HEK293 (cell line): ENCODE data around the gene INCA1.

Experiments used
- CTCF ChIA-PET: fragments of 350-600 bp; formaldehyde crosslinking; extraction: SDS; loops from one replicate; lab custom pipeline; 2021; ENCODE audit warnings: antibody characterized with exemption; lab: Yijun Ruan, JAX
- POLR2A ChIA-PET: fragments of 300-600 bp; formaldehyde crosslinking; extraction: SDS; loops from one replicate; lab custom pipeline; 2020; ENCODE audit warnings: antibody characterized with exemption, inconsistent platforms; lab: Yijun Ruan, JAX
- H3K27ac ChIP-seq: fragments of 200-500 bp; sonication (Bioruptor generic); 2 replicates; pipeline ENCODE4 v1.5.1; 2014; ENCODE audit warnings: low read depth, low read length, control low read depth, inconsistent platforms; ENCODE audit errors: extremely low read depth
- H3K36me3 ChIP-seq, 2 experiments: fragments of 200-500 bp in 1 of 2; sonication (Bioruptor generic) in 1 of 2; 1 replicate in 1 of 2; 2 replicates in 1 of 2; pipeline ENCODE4 v1.5.1; 2014 to 2017; ENCODE audit warnings: inconsistent platforms in 2 of 2, low read length in 2 of 2; ENCODE audit not compliant: control insufficient read depth in 2 of 2, insufficient read depth in 1 of 2
- H3K4me1 ChIP-seq: fragments of 200-500 bp; sonication (Bioruptor generic); 2 replicates; pipeline ENCODE4 v1.5.1; 2014; ENCODE audit warnings: mild to moderate bottlenecking, low read length, inconsistent platforms; ENCODE audit not compliant: control insufficient read depth, insufficient read depth
- H3K4me3 ChIP-seq: 2 replicates; pipeline ENCODE4 v1.5.1; 2011; ENCODE audit warnings: low read depth, mild to moderate bottlenecking, control low read depth, low read length, moderate library complexity
- H3K9me3 ChIP-seq: fragments of 200-500 bp; sonication (Bioruptor generic); 2 replicates; pipeline ENCODE4 v1.5.1; 2014; ENCODE audit warnings: low read depth, low read length, inconsistent platforms; ENCODE audit not compliant: control insufficient read depth, insufficient read depth
- EGR2 ChIP-seq: fragments of 450-650 bp; formaldehyde crosslinking; IDR thresholded peaks from 2 replicates; pipeline ENCODE4 v1.5.1; 2016; ENCODE audit warnings: low read depth, missing biosample characterization, missing genetic modification characterization
- KLF7 ChIP-seq: fragments of 450-650 bp; formaldehyde crosslinking; IDR thresholded peaks from 2 replicates; pipeline ENCODE4 v1.5.1; 2016; ENCODE audit warnings: missing biosample characterization, missing genetic modification characterization, borderline replicate concordance
- KLF9 ChIP-seq: fragments of 450-650 bp; formaldehyde crosslinking; IDR thresholded peaks from 2 replicates; pipeline ENCODE4 v1.5.1; 2016; ENCODE audit warnings: missing biosample characterization, missing genetic modification characterization, low read depth
- SP7 ChIP-seq: fragments of 450-650 bp; formaldehyde crosslinking; IDR thresholded peaks from 2 replicates; pipeline ENCODE4 v1.5.1; 2016; ENCODE audit warnings: missing biosample characterization, missing genetic modification characterization
- WT1 ChIP-seq: fragments of 450-650 bp; formaldehyde crosslinking; IDR thresholded peaks from 2 replicates; pipeline ENCODE4 v1.5.1; 2016; ENCODE audit warnings: missing biosample characterization, missing genetic modification characterization
- ZNF112 ChIP-seq: fragments of 450-650 bp; formaldehyde crosslinking; IDR thresholded peaks from 2 replicates; pipeline ENCODE4 v1.5.0; 2017; ENCODE audit warnings: missing biosample characterization, missing genetic modification characterization
- ZNF138 ChIP-seq: fragments of 450-650 bp; formaldehyde crosslinking; IDR thresholded peaks from 2 replicates; pipeline ENCODE4 v1.5.1; 2016; ENCODE audit warnings: missing biosample characterization, missing genetic modification characterization, borderline replicate concordance
- ZNF155 ChIP-seq: fragments of 450-650 bp; formaldehyde crosslinking; IDR thresholded peaks from 2 replicates; pipeline ENCODE4 v1.5.1; 2016; ENCODE audit warnings: missing biosample characterization, missing genetic modification characterization
- ZNF175 ChIP-seq: fragments of 450-650 bp; formaldehyde crosslinking; IDR thresholded peaks from 2 replicates; pipeline ENCODE4 v1.5.1; 2016; ENCODE audit warnings: missing biosample characterization, missing genetic modification characterization
- ZNF433 ChIP-seq: fragments of 450-650 bp; formaldehyde crosslinking; IDR thresholded peaks from 2 replicates; pipeline ENCODE4 v1.5.1; 2016; ENCODE audit warnings: missing biosample characterization, missing genetic modification characterization, low read depth
- ZNF529 ChIP-seq: fragments of 450-650 bp; formaldehyde crosslinking; IDR thresholded peaks from 2 replicates; pipeline ENCODE4 v1.5.1; 2017; ENCODE audit warnings: missing genetic modification characterization, missing biosample characterization; ENCODE audit not compliant: insufficient replicate concordance
- ZNF549 ChIP-seq: fragments of 450-650 bp; IDR thresholded peaks from 2 replicates; pipeline ENCODE4 v1.5.1; 2018; ENCODE audit warnings: missing biosample characterization, missing genetic modification characterization, mild to moderate bottlenecking, inconsistent platforms, moderate library complexity
- ZNF596 ChIP-seq: fragments of 450-650 bp; IDR thresholded peaks from 2 replicates; pipeline ENCODE4 v1.5.0; 2018; ENCODE audit warnings: missing biosample characterization, mild to moderate bottlenecking, missing genetic modification characterization, moderate library complexity
- ZNF621 ChIP-seq: fragments of 450-650 bp; formaldehyde crosslinking; IDR thresholded peaks from 2 replicates; pipeline ENCODE4 v1.5.1; 2017; ENCODE audit warnings: missing biosample characterization, missing genetic modification characterization
- TF ChIP-seq, protein P1 (sequence below): fragments of 450-650 bp; formaldehyde crosslinking; IDR thresholded peaks from 2 replicates; pipeline ENCODE4 v1.5.1; 2016; ENCODE audit warnings: missing biosample characterization, missing genetic modification characterization
- TF ChIP-seq, protein P2 (sequence below): fragments of 450-650 bp; formaldehyde crosslinking; IDR thresholded peaks from 2 replicates; pipeline ENCODE4 v1.5.1; 2016; ENCODE audit warnings: missing biosample characterization, missing genetic modification characterization
- TF ChIP-seq, protein P3 (sequence below): fragments of 450-650 bp; formaldehyde crosslinking; IDR thresholded peaks from 2 replicates; pipeline ENCODE4 v1.5.1; 2016; ENCODE audit warnings: missing biosample characterization, missing genetic modification characterization
- TF ChIP-seq, protein P4 (sequence below): fragments of 450-650 bp; formaldehyde crosslinking; IDR thresholded peaks from 2 replicates; pipeline ENCODE4 v1.5.1; 2016; ENCODE audit warnings: missing biosample characterization, missing genetic modification characterization, borderline replicate concordance
- TF ChIP-seq, protein P5 (sequence below): fragments of 450-650 bp; formaldehyde crosslinking; conservative IDR thresholded peaks from 2 replicates; pipeline ENCODE4 v1.5.1; 2016; ENCODE audit warnings: low read depth, missing biosample characterization, missing genetic modification characterization
- TF ChIP-seq, protein P6 (sequence below): fragments of 450-650 bp; formaldehyde crosslinking; IDR thresholded peaks from 2 replicates; pipeline ENCODE4 v1.5.1; 2017; ENCODE audit warnings: missing biosample characterization, missing genetic modification characterization

INCA1 gene

DNA sequence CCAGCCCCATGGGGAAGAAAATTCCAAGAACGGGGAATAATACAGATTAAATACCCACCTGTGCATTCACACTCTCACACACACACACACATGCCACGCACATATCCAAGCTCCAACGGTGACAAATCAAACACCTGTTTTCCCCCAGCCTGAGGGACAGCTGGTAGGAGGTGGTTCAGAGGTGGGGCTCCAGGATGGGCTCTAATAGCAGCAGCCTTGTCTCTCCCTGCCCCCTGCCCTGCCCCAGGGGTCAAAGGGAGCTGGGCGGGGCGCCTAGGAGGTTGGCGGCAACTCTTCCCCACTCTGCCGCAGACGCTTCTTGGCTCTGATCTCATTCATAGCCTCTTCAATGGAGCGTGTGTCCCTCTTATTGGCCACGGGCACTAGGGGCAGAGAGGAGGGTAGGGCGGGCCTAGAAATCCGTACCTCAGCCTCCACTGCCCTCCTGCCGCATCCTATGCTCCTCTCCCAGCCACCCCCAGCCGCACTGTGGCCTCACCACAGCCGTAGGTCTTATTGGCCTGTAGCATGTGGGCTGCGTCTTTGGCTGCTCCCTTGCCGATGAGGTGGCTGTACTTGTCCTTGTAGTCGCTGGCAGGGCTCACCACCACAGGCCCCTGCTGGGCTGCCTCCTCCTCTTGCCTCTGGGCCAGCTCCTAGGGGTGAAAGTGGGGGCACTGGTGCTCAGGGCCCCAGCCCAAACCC is 37.9 kb downstream of the INCA1 start:
- H3K27ac ChIP-seq = no peak overlapping the region
- ChIA-PET POLR2A (interaction anchor here (1.0 to 17.9 kb wide), 3 partner anchors 8 to 11 kb away, joined by 3 to 358 read pairs (median 3); partner anchors contain the start of genes ENO3, PFN1 and SPAG7), CTCF (interaction anchor here (0.6 to 0.7 kb wide), 2 partner anchors 20 to 732 kb away, joined by 3 read pairs; partner anchors contain the start of gene SLC25A11)
- H3K4me3 ChIP-seq = no peak overlapping the region
- H3K4me1 ChIP-seq = no peaks in the 10 kb centered on the region
- TF ChIP-seq, protein P1, sequence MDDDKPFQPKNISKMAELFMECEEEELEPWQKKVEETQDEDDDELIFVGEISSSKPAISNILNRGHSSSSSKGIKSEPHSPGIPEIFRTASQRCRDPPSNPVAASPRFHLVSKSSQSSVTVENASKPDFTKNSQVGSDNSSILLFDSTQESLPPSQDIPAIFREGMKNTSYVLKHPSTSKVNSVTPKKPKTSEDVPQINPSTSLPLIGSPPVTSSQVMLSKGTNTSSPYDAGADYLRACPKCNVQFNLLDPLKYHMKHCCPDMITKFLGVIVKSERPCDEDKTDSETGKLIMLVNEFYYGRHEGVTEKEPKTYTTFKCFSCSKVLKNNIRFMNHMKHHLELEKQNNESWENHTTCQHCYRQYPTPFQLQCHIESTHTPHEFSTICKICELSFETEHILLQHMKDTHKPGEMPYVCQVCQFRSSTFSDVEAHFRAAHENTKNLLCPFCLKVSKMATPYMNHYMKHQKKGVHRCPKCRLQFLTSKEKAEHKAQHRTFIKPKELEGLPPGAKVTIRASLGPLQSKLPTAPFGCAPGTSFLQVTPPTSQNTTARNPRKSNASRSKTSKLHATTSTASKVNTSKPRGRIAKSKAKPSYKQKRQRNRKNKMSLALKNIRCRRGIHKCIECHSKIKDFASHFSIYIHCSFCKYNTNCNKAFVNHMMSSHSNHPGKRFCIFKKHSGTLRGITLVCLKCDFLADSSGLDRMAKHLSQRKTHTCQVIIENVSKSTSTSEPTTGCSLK (tag by site-specific recombination) = no peak
- no peak for TF ChIP-seq KLF9 (tag by site-specific recombination)
- TF ChIP-seq, protein P2, sequence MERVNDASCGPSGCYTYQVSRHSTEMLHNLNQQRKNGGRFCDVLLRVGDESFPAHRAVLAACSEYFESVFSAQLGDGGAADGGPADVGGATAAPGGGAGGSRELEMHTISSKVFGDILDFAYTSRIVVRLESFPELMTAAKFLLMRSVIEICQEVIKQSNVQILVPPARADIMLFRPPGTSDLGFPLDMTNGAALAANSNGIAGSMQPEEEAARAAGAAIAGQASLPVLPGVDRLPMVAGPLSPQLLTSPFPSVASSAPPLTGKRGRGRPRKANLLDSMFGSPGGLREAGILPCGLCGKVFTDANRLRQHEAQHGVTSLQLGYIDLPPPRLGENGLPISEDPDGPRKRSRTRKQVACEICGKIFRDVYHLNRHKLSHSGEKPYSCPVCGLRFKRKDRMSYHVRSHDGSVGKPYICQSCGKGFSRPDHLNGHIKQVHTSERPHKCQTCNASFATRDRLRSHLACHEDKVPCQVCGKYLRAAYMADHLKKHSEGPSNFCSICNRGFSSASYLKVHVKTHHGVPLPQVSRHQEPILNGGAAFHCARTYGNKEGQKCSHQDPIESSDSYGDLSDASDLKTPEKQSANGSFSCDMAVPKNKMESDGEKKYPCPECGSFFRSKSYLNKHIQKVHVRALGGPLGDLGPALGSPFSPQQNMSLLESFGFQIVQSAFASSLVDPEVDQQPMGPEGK (tag by site-specific recombination) = no peak
- no peak for TF ChIP-seq ZNF112 (tag by site-specific recombination)
- TF ChIP-seq ZNF529 (tag by site-specific recombination) = no peak
- no peak for TF ChIP-seq ZNF155 (tag by site-specific recombination)
- TF ChIP-seq, protein P3, sequence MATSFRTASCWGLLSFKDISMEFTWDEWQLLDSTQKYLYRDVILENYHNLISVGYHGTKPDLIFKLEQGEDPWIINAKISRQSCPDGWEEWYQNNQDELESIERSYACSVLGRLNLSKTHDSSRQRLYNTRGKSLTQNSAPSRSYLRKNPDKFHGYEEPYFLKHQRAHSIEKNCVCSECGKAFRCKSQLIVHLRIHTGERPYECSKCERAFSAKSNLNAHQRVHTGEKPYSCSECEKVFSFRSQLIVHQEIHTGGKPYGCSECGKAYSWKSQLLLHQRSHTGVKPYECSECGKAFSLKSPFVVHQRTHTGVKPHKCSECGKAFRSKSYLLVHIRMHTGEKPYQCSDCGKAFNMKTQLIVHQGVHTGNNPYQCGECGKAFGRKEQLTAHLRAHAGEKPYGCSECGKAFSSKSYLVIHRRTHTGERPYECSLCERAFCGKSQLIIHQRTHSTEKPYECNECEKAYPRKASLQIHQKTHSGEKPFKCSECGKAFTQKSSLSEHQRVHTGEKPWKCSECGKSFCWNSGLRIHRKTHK (tag by site-specific recombination) = no peak
- TF ChIP-seq, protein P4, sequence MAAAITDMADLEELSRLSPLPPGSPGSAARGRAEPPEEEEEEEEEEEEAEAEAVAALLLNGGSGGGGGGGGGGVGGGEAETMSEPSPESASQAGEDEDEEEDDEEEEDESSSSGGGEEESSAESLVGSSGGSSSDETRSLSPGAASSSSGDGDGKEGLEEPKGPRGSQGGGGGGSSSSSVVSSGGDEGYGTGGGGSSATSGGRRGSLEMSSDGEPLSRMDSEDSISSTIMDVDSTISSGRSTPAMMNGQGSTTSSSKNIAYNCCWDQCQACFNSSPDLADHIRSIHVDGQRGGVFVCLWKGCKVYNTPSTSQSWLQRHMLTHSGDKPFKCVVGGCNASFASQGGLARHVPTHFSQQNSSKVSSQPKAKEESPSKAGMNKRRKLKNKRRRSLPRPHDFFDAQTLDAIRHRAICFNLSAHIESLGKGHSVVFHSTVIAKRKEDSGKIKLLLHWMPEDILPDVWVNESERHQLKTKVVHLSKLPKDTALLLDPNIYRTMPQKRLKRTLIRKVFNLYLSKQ (tag by site-specific recombination) = no peak
- TF ChIP-seq ZNF621 (tag by site-specific recombination) = no peak
- TF ChIP-seq, protein P5, sequence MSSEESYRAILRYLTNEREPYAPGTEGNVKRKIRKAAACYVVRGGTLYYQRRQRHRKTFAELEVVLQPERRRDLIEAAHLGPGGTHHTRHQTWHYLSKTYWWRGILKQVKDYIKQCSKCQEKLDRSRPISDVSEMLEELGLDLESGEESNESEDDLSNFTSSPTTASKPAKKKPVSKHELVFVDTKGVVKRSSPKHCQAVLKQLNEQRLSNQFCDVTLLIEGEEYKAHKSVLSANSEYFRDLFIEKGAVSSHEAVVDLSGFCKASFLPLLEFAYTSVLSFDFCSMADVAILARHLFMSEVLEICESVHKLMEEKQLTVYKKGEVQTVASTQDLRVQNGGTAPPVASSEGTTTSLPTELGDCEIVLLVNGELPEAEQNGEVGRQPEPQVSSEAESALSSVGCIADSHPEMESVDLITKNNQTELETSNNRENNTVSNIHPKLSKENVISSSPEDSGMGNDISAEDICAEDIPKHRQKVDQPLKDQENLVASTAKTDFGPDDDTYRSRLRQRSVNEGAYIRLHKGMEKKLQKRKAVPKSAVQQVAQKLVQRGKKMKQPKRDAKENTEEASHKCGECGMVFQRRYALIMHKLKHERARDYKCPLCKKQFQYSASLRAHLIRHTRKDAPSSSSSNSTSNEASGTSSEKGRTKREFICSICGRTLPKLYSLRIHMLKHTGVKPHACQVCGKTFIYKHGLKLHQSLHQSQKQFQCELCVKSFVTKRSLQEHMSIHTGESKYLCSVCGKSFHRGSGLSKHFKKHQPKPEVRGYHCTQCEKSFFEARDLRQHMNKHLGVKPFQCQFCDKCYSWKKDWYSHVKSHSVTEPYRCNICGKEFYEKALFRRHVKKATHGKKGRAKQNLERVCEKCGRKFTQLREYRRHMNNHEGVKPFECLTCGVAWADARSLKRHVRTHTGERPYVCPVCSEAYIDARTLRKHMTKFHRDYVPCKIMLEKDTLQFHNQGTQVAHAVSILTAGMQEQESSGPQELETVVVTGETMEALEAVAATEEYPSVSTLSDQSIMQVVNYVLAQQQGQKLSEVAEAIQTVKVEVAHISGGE (tag by site-specific recombination) = no peak
- no peak for TF ChIP-seq SP7
- TF ChIP-seq KLF7 (tag by site-specific recombination) = no peak
- no peak for TF ChIP-seq ZNF433 (tag by site-specific recombination)
- TF ChIP-seq, protein P6, sequence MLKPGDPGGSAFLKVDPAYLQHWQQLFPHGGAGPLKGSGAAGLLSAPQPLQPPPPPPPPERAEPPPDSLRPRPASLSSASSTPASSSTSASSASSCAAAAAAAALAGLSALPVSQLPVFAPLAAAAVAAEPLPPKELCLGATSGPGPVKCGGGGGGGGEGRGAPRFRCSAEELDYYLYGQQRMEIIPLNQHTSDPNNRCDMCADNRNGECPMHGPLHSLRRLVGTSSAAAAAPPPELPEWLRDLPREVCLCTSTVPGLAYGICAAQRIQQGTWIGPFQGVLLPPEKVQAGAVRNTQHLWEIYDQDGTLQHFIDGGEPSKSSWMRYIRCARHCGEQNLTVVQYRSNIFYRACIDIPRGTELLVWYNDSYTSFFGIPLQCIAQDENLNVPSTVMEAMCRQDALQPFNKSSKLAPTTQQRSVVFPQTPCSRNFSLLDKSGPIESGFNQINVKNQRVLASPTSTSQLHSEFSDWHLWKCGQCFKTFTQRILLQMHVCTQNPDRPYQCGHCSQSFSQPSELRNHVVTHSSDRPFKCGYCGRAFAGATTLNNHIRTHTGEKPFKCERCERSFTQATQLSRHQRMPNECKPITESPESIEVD = no peak
- TF ChIP-seq ZNF596 (tag by site-specific recombination) = no peak
- TF ChIP-seq ZNF549 (tag by site-specific recombination) = no peak
- no peak for TF ChIP-seq ZNF175 (tag by site-specific recombination)
- no peak for TF ChIP-seq WT1 (tag by site-specific recombination)
- TF ChIP-seq ZNF138 = no peak
- TF ChIP-seq EGR2 (tag by site-specific recombination) = no peak
- peaks cover 0 to 12% of the 10 kb centered on the region in 2 experiments; a peak in 2 of 3 replicates for H3K36me3 ChIP-seq
- H3K9me3 ChIP-seq = no peaks in the 10 kb centered on the region
